HUES64 (cell line): ENCODE results near the gene RALGAPB. TPM values are rescaled to one million over a fixed set of nuclear protein-coding genes. Genes with fewer than 3 reads are reported as not detected.
"Not testable (repeated sequence)": the region's sequence is repeated elsewhere in the genome, so short reads cannot be mapped to it uniquely, and the experiment has no call there.

Source experiments
- H3K27ac ChIP-seq: 2 replicates; pipeline ENCODE4 v1.7.0; 2013; ENCODE audit warnings: low read depth, low read length, inconsistent platforms
- H3K27me3 ChIP-seq: 2 replicates; pipeline ENCODE4 v1.6.1; 2013; ENCODE audit warnings: mild to moderate bottlenecking, low read length; ENCODE audit not compliant: insufficient read depth
- H3K36me3 ChIP-seq: 2 replicates; pipeline ENCODE4 v1.6.1; 2013; ENCODE audit warnings: mild to moderate bottlenecking, low read length; ENCODE audit not compliant: insufficient read depth
- H3K4me1 ChIP-seq: 2 replicates; pipeline ENCODE4 v1.6.1; 2013; ENCODE audit warnings: mild to moderate bottlenecking, low read length, moderate library complexity; ENCODE audit not compliant: insufficient read depth
- H3K4me3 ChIP-seq: 2 replicates; pipeline ENCODE4 v1.5.1; 2013; ENCODE audit warnings: mild to moderate bottlenecking, low read length, moderate library complexity
- H3K9ac ChIP-seq: 2 replicates; pipeline ENCODE4 v1.6.1; 2013; ENCODE audit warnings: mild to moderate bottlenecking, low read depth, low read length
- H3K9me3 ChIP-seq: 2 replicates; pipeline ENCODE4 v1.6.1; 2013; ENCODE audit warnings: low read depth, low read length; ENCODE audit not compliant: insufficient read depth
- WGBS: fragments of 150-250, 120-280 bp; methylation state at CpG from one replicate; pipeline ENCODE4 v1.1.7; 2013; ENCODE audit warnings: missing lambda C conversion rate; 5-methylcytosine and 5-hydroxymethylcytosine counted together
- polyA plus RNA-seq, 2 experiments: library from polyadenylated mRNA; stranded (reverse); fragments of 50-300 nt; gene quantifications; one replicate each; pipeline ENCODE4 v1.2.3, GENCODE V29; 2013

The RALGAPB gene
- polyA plus RNA-seq (2013, experiment 1 of 2): 19.0 TPM
- polyA plus RNA-seq (2013, experiment 2 of 2): 18.3 TPM

DNA sequence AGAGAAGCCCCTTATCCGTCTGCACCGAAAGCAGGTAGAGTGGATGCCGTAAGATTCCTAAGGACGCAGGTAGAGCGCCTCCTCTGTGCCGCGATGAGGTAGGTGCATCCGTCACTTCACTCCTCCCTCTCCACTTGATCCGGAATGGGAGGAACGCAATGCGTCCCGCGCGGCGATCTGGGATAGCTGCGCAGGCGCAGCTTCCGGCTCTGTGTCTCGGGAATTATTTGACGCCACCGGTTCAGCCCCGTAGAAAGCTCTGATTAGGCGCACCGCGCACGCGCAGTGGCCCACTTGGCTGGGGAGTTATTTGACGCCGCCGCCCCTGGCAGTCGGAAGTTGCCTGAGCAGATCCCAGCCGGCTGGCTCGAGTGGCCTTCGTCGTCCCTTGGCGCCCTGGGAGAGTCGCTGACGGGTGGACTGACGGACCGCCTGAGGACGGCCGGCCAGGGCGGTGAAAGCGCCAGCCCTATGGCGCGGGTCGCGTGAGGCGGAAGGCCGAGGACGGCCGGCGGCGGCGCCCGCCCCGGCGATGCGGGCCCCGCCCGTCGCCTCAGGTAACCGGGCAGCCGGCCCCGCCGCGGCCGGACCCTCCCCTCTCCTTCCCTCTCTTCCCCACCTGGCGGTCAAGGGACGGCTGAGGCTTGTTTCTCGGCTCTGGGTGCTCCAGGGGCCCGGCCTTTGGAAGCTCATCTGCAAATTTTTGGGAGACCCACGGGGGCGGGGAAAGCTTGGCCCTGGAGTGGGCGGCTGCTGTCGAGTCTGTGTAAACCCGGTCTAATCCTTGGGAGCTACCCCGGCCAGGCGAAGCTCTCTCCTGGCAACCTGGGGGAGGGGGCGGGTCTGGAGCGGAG lies at the start of gene RALGAPB:
TSS of gene RALGAPB (plus strand) at position 331 of the 854 bp plus-strand sequence. CDS start 15,590 bp downstream, outside the sequence.
- Histone ChIP-seq H3K4me1 (no peaks in the 10 kb centered on the region), H3K27me3 (no peaks in the 10 kb centered on the region), H3K27ac (peak within 1 kb of the TSS; percentile 91), H3K9me3 (no peaks in the 10 kb centered on the region), H3K9ac (peak within 1 kb of the TSS; percentile 82), H3K36me3 (no peaks in the 10 kb centered on the region), H3K4me3 (peak within 1 kb of the TSS; percentile 85)
- WGBS: under 1% methylated on average over 81 of the region's 81 CpGs

DNA sequence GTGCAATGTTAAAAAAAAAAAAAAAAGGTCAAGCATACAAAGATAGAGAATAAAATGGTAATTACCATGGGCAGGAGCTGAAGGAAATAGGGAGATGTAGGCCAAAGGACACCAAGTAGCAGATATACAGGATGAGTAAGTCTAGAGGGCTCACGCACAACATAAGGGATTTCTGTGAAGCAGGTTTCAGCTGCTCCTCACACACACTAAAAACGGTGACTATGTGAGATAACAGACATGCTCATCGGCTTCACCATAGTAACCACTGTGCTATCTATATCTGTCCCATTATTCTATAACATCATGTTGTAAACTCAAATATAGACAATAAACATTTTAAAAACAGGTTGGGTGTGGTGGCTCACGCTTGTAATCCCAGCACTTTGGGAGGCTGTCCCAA lies 49.1 kb upstream of the RALGAPB start:
- H3K36me3 ChIP-seq: peaks cover 99% of the 10 kb centered on the region
- no peak overlapping the region for H3K27ac ChIP-seq
- H3K27me3 ChIP-seq: no peaks in the 10 kb centered on the region
- no peak overlapping the region for H3K9ac ChIP-seq
- 96% methylated on average over 4 of the region's 4 CpGs for whole genome bisulfite sequencing
- no peak overlapping the region for H3K4me3 ChIP-seq
- no peaks in the 10 kb centered on the region for H3K4me1 ChIP-seq
- no peaks in the 10 kb centered on the region for H3K9me3 ChIP-seq

DNA sequence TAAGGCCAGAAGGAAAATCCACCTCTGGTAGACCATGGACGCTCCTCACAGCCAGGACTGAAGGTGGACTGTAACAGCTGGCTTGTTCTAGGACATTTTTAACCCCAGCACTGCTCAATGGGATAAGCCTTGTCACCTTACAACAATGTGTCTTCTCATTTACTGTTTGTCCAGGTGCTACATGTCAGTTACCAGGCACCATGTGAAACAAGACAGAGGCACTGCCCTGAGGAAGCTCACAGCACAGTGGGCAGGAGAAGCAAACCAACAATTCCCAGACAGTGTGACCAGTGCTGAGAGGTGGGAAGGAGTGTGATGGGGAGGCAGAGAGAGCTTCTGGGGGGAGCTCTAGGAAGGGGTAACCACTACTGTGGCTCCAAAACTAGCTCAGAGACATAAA lies 48.2 kb upstream of the RALGAPB start:
- H3K9me3 ChIP-seq: no peaks in the 10 kb centered on the region
- H3K36me3 ChIP-seq: peaks cover 99% of the 10 kb centered on the region
- 96% methylated on average over 1 of the region's 1 CpG for WGBS
- no peaks in the 10 kb centered on the region for H3K4me1 ChIP-seq
- no peak overlapping the region for H3K4me3 ChIP-seq
- no peaks in the 10 kb centered on the region for H3K27me3 ChIP-seq
- no peak overlapping the region for H3K27ac ChIP-seq
- no peak overlapping the region for H3K9ac ChIP-seq

DNA sequence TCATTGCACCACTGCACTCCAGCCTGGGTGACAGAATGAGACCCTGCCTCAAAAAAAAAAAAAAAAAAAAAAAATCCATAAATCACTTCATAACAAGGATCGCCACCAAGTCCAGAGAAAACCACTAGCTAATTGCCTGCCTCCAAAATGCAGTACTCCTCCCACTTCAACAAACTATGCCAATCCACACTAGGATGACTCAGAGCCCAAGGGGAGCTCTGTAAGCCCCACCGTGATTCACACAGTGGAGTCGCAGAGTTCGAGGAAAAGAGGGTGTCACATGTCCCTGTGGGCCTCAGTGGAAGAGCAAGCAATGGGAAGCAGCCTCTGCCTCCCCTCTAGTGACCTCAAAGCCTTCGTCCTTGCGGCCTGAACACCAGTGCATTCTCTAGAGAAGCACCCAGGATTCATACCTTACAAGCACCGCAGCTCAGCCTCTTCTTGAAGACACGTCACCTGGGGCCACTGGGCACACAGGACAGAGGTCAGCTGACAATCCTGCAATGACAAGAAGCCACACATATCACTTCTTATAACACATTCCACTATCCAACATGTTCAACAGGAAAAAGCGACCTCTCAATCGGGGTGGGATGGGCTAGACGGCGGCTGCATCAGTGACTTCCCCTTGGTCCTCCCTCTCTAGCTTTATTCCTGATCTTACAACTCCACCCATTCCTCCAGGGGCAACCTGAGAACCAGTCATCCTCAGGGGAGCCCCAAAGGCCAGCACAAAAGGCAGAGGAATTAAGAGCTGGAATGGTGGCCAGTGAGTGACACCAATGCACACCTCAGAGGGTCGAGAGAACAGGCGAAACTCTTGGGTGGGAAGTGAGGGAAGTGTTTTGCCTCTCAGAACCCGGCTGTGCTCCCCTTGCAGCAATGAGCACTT lies 46.4 kb upstream of the RALGAPB start:
- H3K9me3 ChIP-seq: no peaks in the 10 kb centered on the region
- no peaks in the 10 kb centered on the region for H3K27me3 ChIP-seq
- no peak overlapping the region for H3K9ac ChIP-seq
- H3K27ac ChIP-seq: no peak overlapping the region
- no peak overlapping the region for H3K4me3 ChIP-seq
- no peaks in the 10 kb centered on the region for H3K4me1 ChIP-seq
- H3K36me3 ChIP-seq: peaks cover 99% of the 10 kb centered on the region
- WGBS: 89% methylated on average over 15 of the region's 15 CpGs

DNA sequence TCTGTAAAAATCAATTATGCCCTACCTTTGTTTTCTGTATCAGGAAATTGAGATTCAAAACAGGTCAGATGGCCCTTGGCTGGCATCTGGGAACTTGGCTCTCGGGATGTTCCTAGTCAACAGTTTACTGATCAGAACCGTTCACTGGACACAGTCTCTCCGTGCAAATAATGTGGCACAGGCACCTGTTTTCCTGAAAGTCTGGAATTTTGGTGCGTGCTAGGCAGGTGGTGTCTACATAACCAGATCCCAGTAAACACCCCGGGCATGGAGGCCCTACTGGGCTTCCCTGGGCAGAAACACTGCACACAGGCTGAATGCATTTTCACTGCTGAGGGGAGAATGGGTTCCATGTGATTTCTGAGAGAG lies 45.0 kb upstream of the RALGAPB start:
- no peak overlapping the region for H3K27ac ChIP-seq
- no peak overlapping the region for H3K4me3 ChIP-seq
- peaks cover 99% of the 10 kb centered on the region for H3K36me3 ChIP-seq
- 95% methylated on average over 5 of the region's 5 CpGs for WGBS
- no peaks in the 10 kb centered on the region for H3K9me3 ChIP-seq
- H3K27me3 ChIP-seq: no peaks in the 10 kb centered on the region
- H3K4me1 ChIP-seq: no peaks in the 10 kb centered on the region
- no peak overlapping the region for H3K9ac ChIP-seq

DNA sequence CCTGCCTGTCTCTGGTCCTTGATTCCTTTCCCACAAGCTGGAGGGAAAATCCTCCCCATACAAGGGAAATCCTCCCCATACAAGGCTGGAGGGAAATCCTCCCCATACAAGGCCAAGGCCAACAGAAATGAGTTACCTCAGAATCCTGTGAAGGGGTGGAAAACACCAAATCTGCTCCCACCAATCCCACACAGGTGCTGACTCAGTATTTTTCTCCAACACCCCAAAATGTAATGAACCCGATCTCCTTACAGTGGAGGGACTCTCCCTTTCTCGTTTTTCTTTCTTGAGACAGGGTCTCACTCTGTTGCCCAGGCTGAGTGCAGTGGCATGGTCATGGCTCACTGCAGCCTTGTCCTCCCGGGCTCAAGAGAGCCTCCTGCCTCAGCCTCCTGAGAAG lies 43.8 kb upstream of the RALGAPB start:
- Histone ChIP-seq H3K9ac (no peak overlapping the region), H3K4me1 (no peaks in the 10 kb centered on the region), H3K27ac (no peak overlapping the region), H3K4me3 (no peak overlapping the region), H3K9me3 (no peaks in the 10 kb centered on the region), H3K36me3 (peaks cover 100% of the 10 kb centered on the region), H3K27me3 (no peaks in the 10 kb centered on the region)
- WGBS: 96% methylated on average over 3 of the region's 3 CpGs

DNA sequence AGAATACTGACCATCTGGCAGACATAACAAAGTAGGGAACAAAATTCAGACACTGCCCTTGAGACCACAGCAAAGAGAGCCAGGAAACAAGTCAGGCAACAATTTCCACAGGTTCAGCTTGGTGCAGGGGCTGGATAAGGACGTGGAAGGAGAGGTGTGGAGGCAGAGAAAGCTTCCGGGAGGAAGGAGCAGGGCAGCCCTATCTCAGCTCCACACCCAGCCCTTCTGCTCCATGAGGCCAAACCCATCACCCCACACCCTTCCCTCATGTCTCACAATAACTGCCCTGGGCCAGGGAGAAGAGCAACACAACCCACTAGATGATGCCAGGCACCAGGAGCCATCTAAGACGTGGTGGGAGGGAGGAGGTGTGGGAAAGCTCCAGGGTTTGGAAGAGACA lies 43.3 kb upstream of the RALGAPB start:
- H3K4me3 ChIP-seq: no peak overlapping the region
- no peaks in the 10 kb centered on the region for H3K4me1 ChIP-seq
- no peak overlapping the region for H3K9ac ChIP-seq
- no peaks in the 10 kb centered on the region for H3K9me3 ChIP-seq
- no peaks in the 10 kb centered on the region for H3K27me3 ChIP-seq
- no peak overlapping the region for H3K27ac ChIP-seq
- 86% methylated on average over 3 of the region's 3 CpGs for WGBS
- H3K36me3 ChIP-seq: peaks cover 100% of the 10 kb centered on the region

DNA sequence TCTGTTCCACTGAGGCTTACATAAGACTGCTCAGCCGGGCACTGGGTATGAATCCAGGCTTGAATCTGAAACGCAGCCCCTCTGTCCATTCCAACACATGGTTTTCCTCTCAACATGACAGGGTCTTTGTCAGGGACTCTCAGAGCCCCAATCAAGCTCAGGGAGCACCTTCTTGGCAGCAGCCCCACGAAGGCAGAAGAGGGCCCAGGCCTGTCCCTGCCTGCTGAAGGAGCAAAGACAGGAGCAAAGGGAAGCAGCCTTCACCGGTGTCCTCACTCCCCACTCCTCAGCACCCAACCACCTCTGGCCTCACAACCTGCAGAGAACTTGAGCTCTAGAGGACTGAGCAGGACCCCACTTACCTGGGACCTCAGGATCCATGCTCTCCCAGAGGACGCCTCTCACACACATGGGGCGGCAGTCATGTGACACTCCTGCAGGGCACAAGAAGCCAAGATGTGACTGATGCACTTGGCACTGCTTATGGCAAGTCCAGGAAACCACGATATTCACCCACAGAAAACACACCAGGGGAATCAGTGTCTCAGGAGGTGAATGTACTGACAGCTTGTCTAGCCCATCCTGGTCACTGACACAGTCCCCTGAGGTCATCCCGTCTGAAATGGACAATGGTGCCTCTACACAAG lies 41.8 kb upstream of the RALGAPB start:
- Histone ChIP-seq H3K27ac (no peak overlapping the region), H3K9ac (no peak overlapping the region), H3K27me3 (no peaks in the 10 kb centered on the region), H3K36me3 (peaks cover 87% of the 10 kb centered on the region), H3K4me1 (no peaks in the 10 kb centered on the region), H3K4me3 (no peak overlapping the region), H3K9me3 (no peaks in the 10 kb centered on the region)
- 93% methylated on average over 8 of the region's 8 CpGs for WGBS

DNA sequence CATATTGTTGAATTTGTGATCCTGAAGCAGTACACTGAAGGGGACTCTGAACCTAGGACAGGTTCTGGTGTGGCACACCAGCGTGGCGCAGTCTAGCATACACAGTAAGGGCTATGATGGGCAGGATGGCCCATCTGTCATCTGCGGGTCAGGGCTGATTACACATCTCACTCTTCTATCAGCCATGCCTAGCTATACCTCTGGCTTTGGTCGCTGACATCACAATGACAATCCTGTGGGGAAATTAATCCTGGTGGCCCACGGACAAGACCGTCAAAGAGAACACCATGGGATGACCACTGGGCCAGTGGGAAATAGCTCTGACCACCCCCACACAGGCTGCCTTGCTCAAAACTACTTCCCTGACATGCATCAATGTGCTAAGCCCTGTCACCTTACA lies 40.4 kb upstream of the RALGAPB start:
- Histone ChIP-seq H3K36me3 (peaks cover 72% of the 10 kb centered on the region), H3K27me3 (no peaks in the 10 kb centered on the region), H3K27ac (no peak overlapping the region), H3K4me3 (0 out of 2 replicates have a peak overlapping the region, but pooled peaks have one; percentile 10), H3K4me1 (no peaks in the 10 kb centered on the region), H3K9me3 (no peaks in the 10 kb centered on the region), H3K9ac (no peak overlapping the region)
- 93% methylated on average over 6 of the region's 6 CpGs for WGBS

DNA sequence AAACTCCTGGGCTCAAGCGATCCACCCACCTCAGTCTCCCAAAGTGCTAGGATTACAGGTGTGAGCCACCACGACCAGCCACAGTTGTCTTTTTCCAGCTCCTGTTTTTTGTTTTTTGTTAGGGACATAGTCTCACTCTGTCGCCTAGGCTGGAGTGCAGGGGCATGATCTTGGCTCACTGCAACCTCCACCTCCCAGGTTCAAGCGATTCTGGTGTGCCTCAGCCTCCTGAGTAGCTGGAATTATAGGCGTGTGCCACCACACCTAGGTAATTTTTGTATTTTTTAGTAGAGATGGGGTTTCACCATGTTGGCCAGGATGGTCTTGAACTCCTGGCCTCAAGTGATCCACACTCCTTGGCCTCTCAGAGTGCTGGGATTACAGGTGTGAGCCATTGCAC lies 39.8 kb upstream of the RALGAPB start:
- not testable (repeated sequence) for H3K4me1 ChIP-seq, H3K9me3 ChIP-seq, H3K27ac ChIP-seq, H3K27me3 ChIP-seq, H3K9ac ChIP-seq
- peaks cover 66% of the 10 kb centered on the region for H3K36me3 ChIP-seq
- WGBS: 95% methylated on average over 5 of the region's 5 CpGs
- H3K4me3 ChIP-seq: peak overlapping the region; percentile 99; the same call in 1 of the 2 replicates
